GM23248 (cell line): ENCODE results near the gene NLRC5. TPM values are rescaled to one million over a fixed set of nuclear protein-coding genes. Genes with fewer than 3 reads are reported as not detected.

ENCODE experiments used
- DNase-seq: peaks from one replicate; pipeline ENCODE4 v3.0.0-alpha.2; 2015
- H2AFZ ChIP-seq: fragments of 200-600 bp; sonication (generic); 2 replicates; pipeline ENCODE4 v1.6.1; 2016; ENCODE audit warnings: antibody characterized with exemption
- H3F3A ChIP-seq: fragments of 200-600 bp; sonication (generic); 2 replicates; pipeline ENCODE4 v1.6.1; 2016; ENCODE audit warnings: mild to moderate bottlenecking, antibody characterized with exemption, mixed run types; ENCODE audit not compliant: insufficient read depth
- H3K27ac ChIP-seq: fragments of 200-600 bp; sonication (generic); 2 replicates; pipeline ENCODE4 v1.5.1; 2016; ENCODE audit warnings: mild to moderate bottlenecking
- H3K27me3 ChIP-seq: fragments of 200-600 bp; sonication (generic); replicated peaks from 2 replicates; pipeline ENCODE4 v1.6.1; 2016; ENCODE audit warnings: mild to moderate bottlenecking; ENCODE audit not compliant: insufficient read depth
- H3K36me3 ChIP-seq: fragments of 200-600 bp; sonication (generic); 2 replicates; pipeline ENCODE4 v1.6.1; 2016; ENCODE audit warnings: low read depth, mild to moderate bottlenecking
- H3K4me1 ChIP-seq: fragments of 200-600 bp; sonication (generic); 2 replicates; pipeline ENCODE4 v1.6.1; 2016; ENCODE audit warnings: mild to moderate bottlenecking; ENCODE audit not compliant: insufficient read depth
- H3K4me2 ChIP-seq: fragments of 200-600 bp; sonication (generic); one replicate; pipeline ENCODE4 v1.6.1; 2016; ENCODE audit warnings: mild to moderate bottlenecking; ENCODE audit not compliant: unreplicated experiment
- H3K4me3 ChIP-seq: fragments of 200-600 bp; sonication (generic); 2 replicates; pipeline ENCODE4 v1.5.1; 2016; ENCODE audit warnings: mild to moderate bottlenecking
- H3K79me2 ChIP-seq: fragments of 200-600 bp; sonication (generic); 2 replicates; pipeline ENCODE4 v1.6.1; 2016; ENCODE audit warnings: mild to moderate bottlenecking; ENCODE audit not compliant: insufficient read depth
- H3K9ac ChIP-seq: fragments of 200-600 bp; sonication (generic); 2 replicates; pipeline ENCODE4 v1.6.1; 2016; ENCODE audit warnings: mild to moderate bottlenecking
- H3K9me2 ChIP-seq: fragments of 200-600 bp; sonication (generic); 2 replicates; pipeline ENCODE4 v1.6.1; 2016; ENCODE audit warnings: mixed run types, mild to moderate bottlenecking, moderate library complexity; ENCODE audit not compliant: insufficient read depth
- H3K9me3 ChIP-seq: fragments of 200-600 bp; sonication (generic); one replicate; pipeline ENCODE4 v1.6.1; 2017; ENCODE audit warnings: low read depth
- H4K20me1 ChIP-seq: fragments of 200-600 bp; sonication (generic); 2 replicates; pipeline ENCODE4 v1.6.0; 2016; ENCODE audit not compliant: insufficient read depth
- EZH2 ChIP-seq: fragments of 200-600 bp; sonication (generic); IDR thresholded peaks from 2 replicates; pipeline ENCODE4 v1.6.1; 2018; ENCODE audit warnings: antibody characterized with exemption, mild to moderate bottlenecking; ENCODE audit not compliant: insufficient read depth, poor library complexity, severe bottlenecking
- EZH2phosphoT487 ChIP-seq: fragments of 200-600 bp; sonication (generic); IDR thresholded peaks from 2 replicates; pipeline ENCODE4 v1.6.1; 2018; ENCODE audit warnings: antibody characterized with exemption, moderate library complexity, mild to moderate bottlenecking, low read depth; ENCODE audit not compliant: insufficient read depth
- WGBS, 2 experiments: methylation state at CpG; one replicate each; pipeline ENCODE4 v1.1.6; 2015 to 2017; ENCODE audit warnings: low lambda C conversion rate in 2 of 2, low coverage in 1 of 2; ENCODE audit errors: missing lambda C conversion rate in 2 of 2; 5-methylcytosine and 5-hydroxymethylcytosine counted together
- in situ Hi-C: fragments of 300-500 bp; cut with MboI; formaldehyde crosslinking; loops from 2 replicates; pipeline ENCODE4 v1.15.0; 2020
- polyA plus RNA-seq: library from polyadenylated mRNA; unstranded; fragments of >200 nt; fragmentation: Nextera tagmentation; extraction: Ambion mirVana; gene quantifications from 2 replicates; pipeline ENCODE4 v1.2.1, GENCODE V29; 2016
- total RNA-seq: library from RNA; depleted of rRNA; stranded (reverse); fragments of >200 nt; shearing (Covaris generic); gene quantifications from 2 replicates; pipeline ENCODE4 v1.2.3, GENCODE V29; 2014

NLRC5 gene
- total and polyA plus RNA-seq, 2 experiments from 2014 or later = 10.6 to 17.1 TPM

- no peak overlapping the region for H3K27ac ChIP-seq
- in situ Hi-C loops = loop anchor here (10.0 kb wide), 1 partner anchor 166 kb away; the partner anchor contains the start of gene SLC12A3
- peaks cover 4% of the 10 kb centered on the region; the same call in 1 of the 2 replicates for H3K36me3 ChIP-seq
- H3K9me3 ChIP-seq = no peaks in the 10 kb centered on the region
- peaks cover 6% of the 10 kb centered on the region; the same call in 1 of the 2 replicates for H3K4me1 ChIP-seq
- H3K9ac ChIP-seq = no peak overlapping the region
- H3K4me3 ChIP-seq = no peak overlapping the region
- H3K27me3 ChIP-seq = no peaks in the 10 kb centered on the region
- DNase-seq = no peak
- no peaks in the 10 kb centered on the region for H3K79me2 ChIP-seq
- no peaks in the 10 kb centered on the region for H3F3A ChIP-seq
- H2AFZ ChIP-seq = no peak overlapping the region
- TF ChIP-seq EZH2 = no peak
- TF ChIP-seq EZH2phosphoT487 = no peak
- H3K9me2 ChIP-seq = no peaks in the 10 kb centered on the region
- H4K20me1 ChIP-seq = no peaks in the 10 kb centered on the region
- no peak overlapping the region for H3K4me2 ChIP-seq
- WGBS, 2 experiments = 73 to 88% methylated on average over 2 of the region's 2 CpGs
Measured at GRCh38 chr16:57030346-57030902, 41.1 kb downstream of the NLRC5 start.

- H3F3A ChIP-seq = no peaks in the 10 kb centered on the region
- no peak overlapping the region for H3K9ac ChIP-seq
- no peak for DNase-seq
- no peak overlapping the region for H3K4me3 ChIP-seq
- H2AFZ ChIP-seq = no peak overlapping the region
- H3K4me1 ChIP-seq = peaks cover 6% of the 10 kb centered on the region; the same call in 1 of the 2 replicates
- WGBS, 2 experiments = 89 to 92% methylated on average over 4 of the region's 4 CpGs
- H3K9me2 ChIP-seq = no peaks in the 10 kb centered on the region
- H3K36me3 ChIP-seq = peaks cover 4% of the 10 kb centered on the region; the same call in 1 of the 2 replicates
- H3K27ac ChIP-seq = no peak overlapping the region
- no peaks in the 10 kb centered on the region for H3K27me3 ChIP-seq
- no peaks in the 10 kb centered on the region for H3K79me2 ChIP-seq
- H3K9me3 ChIP-seq = no peaks in the 10 kb centered on the region
- H3K4me2 ChIP-seq = no peak overlapping the region
- in situ Hi-C loops = loop anchor here (10.0 kb wide), 1 partner anchor 166 kb away; the partner anchor contains the start of gene SLC12A3
- H4K20me1 ChIP-seq = no peaks in the 10 kb centered on the region
- no peak for TF ChIP-seq EZH2
- no peak for TF ChIP-seq EZH2phosphoT487
Measured at GRCh38 chr16:57031156-57031555, 41.8 kb downstream of the NLRC5 start.

- Histone ChIP-seq H3K4me3 (no peak overlapping the region), H2AFZ (no peak overlapping the region), H3K27me3 (no peaks in the 10 kb centered on the region), H3K9me2 (no peaks in the 10 kb centered on the region), H3K9me3 (no peaks in the 10 kb centered on the region), H3K4me2 (no peak overlapping the region), H3K9ac (no peak overlapping the region), H3K4me1 (peaks cover 8% of the 10 kb centered on the region), H3K36me3 (peaks cover 4% of the 10 kb centered on the region; the same call in 1 of the 2 replicates), H3F3A (no peaks in the 10 kb centered on the region), H4K20me1 (no peaks in the 10 kb centered on the region), H3K79me2 (no peaks in the 10 kb centered on the region), H3K27ac (no peak overlapping the region)
- TF ChIP-seq EZH2phosphoT487 = no peak
- no peak for TF ChIP-seq EZH2
- DNase-seq = no peak
- in situ Hi-C loops = loop anchor here (10.0 kb wide), 1 partner anchor 168 kb away; the partner anchor contains the start of gene SLC12A3
Measured at GRCh38 chr16:57032346-57032745, 43.0 kb downstream of the NLRC5 start.

GRCh38 chr16:57032931-57033330, 43.6 kb downstream of the NLRC5 start:
- Histone ChIP-seq H3K36me3 (peaks cover 4% of the 10 kb centered on the region; the same call in 1 of the 2 replicates), H3K4me3 (no peak overlapping the region), H3K4me2 (no peak overlapping the region), H3K9ac (no peak overlapping the region), H3K4me1 (peaks cover 14% of the 10 kb centered on the region), H3K9me3 (no peaks in the 10 kb centered on the region), H3K27me3 (no peaks in the 10 kb centered on the region), H3K79me2 (no peaks in the 10 kb centered on the region), H4K20me1 (no peaks in the 10 kb centered on the region), H3K9me2 (no peaks in the 10 kb centered on the region), H2AFZ (no peak overlapping the region), H3F3A (peaks cover 6% of the 10 kb centered on the region; the same call in 1 of the 2 replicates), H3K27ac (no peak overlapping the region)
- in situ Hi-C loops = loop anchor here (10.0 kb wide), 1 partner anchor 168 kb away; the partner anchor contains the start of gene SLC12A3
- 90 to 99% methylated on average over 5 of the region's 5 CpGs for WGBS, 2 experiments
- TF ChIP-seq EZH2phosphoT487 = no peak
- TF ChIP-seq EZH2 = no peak
- DNase-seq = no peak
